Trophoblast cell (in vitro differentiated cells and primary cell): ENCODE data around the gene NBPF14.
"Not testable (repeated sequence)": the region's sequence is repeated elsewhere in the genome, so short reads cannot be mapped to it uniquely, and the experiment has no call there.

Experiments
- DNase-seq, 2 donors: peaks; one replicate each; pipeline ENCODE4 v3.0.0-alpha.2; 2016
- H2AFZ ChIP-seq: 2 replicates; pipeline ENCODE4 v1.6.1; 2013; ENCODE audit warnings: low read length, moderate library complexity, mild to moderate bottlenecking; ENCODE audit not compliant: insufficient read depth, poor library complexity
- H2AK5ac ChIP-seq: 2 replicates; pipeline ENCODE4 v1.6.1; 2013; ENCODE audit warnings: mild to moderate bottlenecking, low read length
- H2BK120ac ChIP-seq: 2 replicates; pipeline ENCODE4 v1.6.1; 2013; ENCODE audit warnings: low read length, mild to moderate bottlenecking, moderate library complexity; ENCODE audit not compliant: insufficient read depth, poor library complexity
- H2BK12ac ChIP-seq: 2 replicates; pipeline ENCODE4 v1.6.1; 2013; ENCODE audit warnings: mild to moderate bottlenecking, low read length, moderate library complexity
- H2BK5ac ChIP-seq: 2 replicates; pipeline ENCODE4 v1.6.1; 2013; ENCODE audit warnings: low read length, low read depth, moderate library complexity, mild to moderate bottlenecking; ENCODE audit not compliant: poor library complexity
- H3K14ac ChIP-seq: 2 replicates; pipeline ENCODE4 v1.6.1; 2013; ENCODE audit warnings: mild to moderate bottlenecking, low read length
- H3K18ac ChIP-seq: 2 replicates; pipeline ENCODE4 v1.6.1; 2013; ENCODE audit warnings: mild to moderate bottlenecking, low read length
- H3K23ac ChIP-seq: 2 replicates; pipeline ENCODE4 v1.6.1; 2013; ENCODE audit warnings: low read length
- H3K27ac ChIP-seq: 2 replicates; pipeline ENCODE4 v1.5.1; 2013; ENCODE audit warnings: low read depth, mild to moderate bottlenecking, inconsistent platforms, low read length, moderate library complexity
- H3K27me3 ChIP-seq: 2 replicates; pipeline ENCODE4 v1.6.1; 2013; ENCODE audit warnings: inconsistent platforms, mild to moderate bottlenecking, low read length, moderate library complexity; ENCODE audit not compliant: insufficient read depth
- H3K36me3 ChIP-seq, 2 experiments: 1 replicate in 1 of 2; 2 replicates in 1 of 2; pipeline ENCODE4 v1.6.1; 2013; ENCODE audit warnings: low read length in 2 of 2, mild to moderate bottlenecking in 2 of 2, moderate library complexity in 1 of 2; ENCODE audit not compliant: insufficient read depth in 2 of 2, control insufficient read depth in 1 of 2
- H3K4ac ChIP-seq: 2 replicates; pipeline ENCODE4 v1.6.1; 2013; ENCODE audit warnings: low read depth, mild to moderate bottlenecking, low read length, moderate library complexity
- H3K4me1 ChIP-seq, 2 experiments: 1 replicate in 1 of 2; 2 replicates in 1 of 2; pipeline ENCODE4 v1.6.1; 2013; ENCODE audit warnings: low read length in 2 of 2, mild to moderate bottlenecking in 2 of 2, moderate library complexity in 1 of 2; ENCODE audit not compliant: insufficient read depth in 2 of 2, control insufficient read depth in 1 of 2
- H3K4me2 ChIP-seq: 2 replicates; pipeline ENCODE4 v1.6.1; 2013; ENCODE audit warnings: inconsistent platforms, mild to moderate bottlenecking, low read length, moderate library complexity
- H3K4me3 ChIP-seq: 2 replicates; pipeline ENCODE4 v1.5.1; 2013; ENCODE audit warnings: mild to moderate bottlenecking, low read depth, low read length, inconsistent platforms
- H3K79me1 ChIP-seq: one replicate; pipeline ENCODE4 v1.6.1; 2013; ENCODE audit warnings: low read length
- H3K79me2 ChIP-seq: 2 replicates; pipeline ENCODE4 v1.6.1; 2013; ENCODE audit warnings: low read length, mild to moderate bottlenecking; ENCODE audit not compliant: control insufficient read depth, insufficient read depth, poor library complexity
- H3K9ac ChIP-seq: 2 replicates; pipeline ENCODE4 v1.6.1; 2013; ENCODE audit warnings: mild to moderate bottlenecking, low read length
- H3K9me3 ChIP-seq: 2 replicates; pipeline ENCODE4 v1.6.1; 2013; ENCODE audit warnings: low read depth, mild to moderate bottlenecking, control low read depth, inconsistent platforms, low read length; ENCODE audit not compliant: insufficient read depth
- H4K12ac ChIP-seq: 2 replicates; pipeline ENCODE4 v1.6.1; 2013; ENCODE audit warnings: low read depth, mild to moderate bottlenecking, low read length, moderate library complexity
- H4K8ac ChIP-seq: 2 replicates; pipeline ENCODE4 v1.6.1; 2013; ENCODE audit warnings: low read depth, mild to moderate bottlenecking, low read length, moderate library complexity
- H4K91ac ChIP-seq: one replicate; pipeline ENCODE4 v1.6.1; 2013; ENCODE audit warnings: low read depth, mild to moderate bottlenecking, low read length, moderate library complexity
- WGBS: extraction: QIAGEN DNeasy Blood & Tissue Kit; methylation state at CpG from one replicate; pipeline ENCODE4 v1.1.7; 2013; ENCODE audit warnings: missing lambda C conversion rate; ENCODE audit not compliant: insufficient read length, insufficient coverage; ENCODE audit errors: extremely low coverage; 5-methylcytosine and 5-hydroxymethylcytosine counted together

The NBPF14 gene

DNA sequence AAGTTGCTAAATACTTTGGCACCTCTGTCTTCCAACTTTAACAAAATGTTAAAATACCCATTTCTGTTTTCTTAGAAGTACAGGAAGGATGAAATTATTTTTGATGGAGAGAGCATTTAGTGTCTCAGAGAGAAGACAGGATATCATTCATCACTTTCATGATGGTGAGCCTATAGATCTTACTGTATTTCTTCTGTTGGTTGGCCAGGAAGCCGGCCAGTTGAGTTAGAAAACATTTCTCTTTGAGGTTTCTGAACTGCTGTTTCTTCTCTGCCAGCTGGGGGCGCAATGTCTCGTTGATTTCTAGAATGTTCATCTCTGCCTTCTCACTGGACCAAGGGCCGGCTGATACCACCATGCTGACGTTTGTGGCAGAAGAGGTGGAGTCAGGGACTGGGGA is 451 bp downstream of the NBPF14 start:
- not testable (repeated sequence) for H3K79me2 ChIP-seq, H4K12ac ChIP-seq, H3K9ac ChIP-seq, H3K36me3 ChIP-seq, H3K4ac ChIP-seq, H3K4me1 ChIP-seq, H3K14ac ChIP-seq, H3K18ac ChIP-seq, H3K4me2 ChIP-seq, H2BK12ac ChIP-seq, H3K27me3 ChIP-seq, DNase-seq, H4K91ac ChIP-seq, H3K23ac ChIP-seq, H2AFZ ChIP-seq, H2BK5ac ChIP-seq, H4K8ac ChIP-seq, H3K9me3 ChIP-seq, H2AK5ac ChIP-seq, H2BK120ac ChIP-seq, H3K4me3 ChIP-seq, H3K27ac ChIP-seq, H3K79me1 ChIP-seq
- WGBS = no CpG with 5 or more reads among the region's 5 CpGs

DNA sequence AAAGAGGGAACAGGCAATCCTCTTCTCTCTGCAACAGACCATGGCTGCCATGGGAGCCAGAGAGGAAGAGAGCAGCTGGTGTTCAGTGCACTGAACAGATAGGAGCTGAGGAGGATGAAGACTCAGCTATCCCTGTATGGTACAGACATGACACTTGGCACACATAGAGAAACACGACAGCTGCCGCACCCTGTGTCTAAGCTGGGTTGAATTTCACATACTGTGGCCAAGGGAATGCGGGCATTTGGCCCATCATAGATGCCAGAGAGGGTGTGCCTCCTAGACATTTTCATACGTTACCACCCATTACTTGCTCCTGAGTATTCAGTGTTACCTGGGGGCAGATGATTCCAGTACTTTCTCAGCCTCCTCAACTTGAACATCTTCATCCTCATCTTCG is 4.7 kb downstream of the NBPF14 start:
- not testable (repeated sequence) for H2BK120ac ChIP-seq, DNase-seq, H3K23ac ChIP-seq, H3K9ac ChIP-seq, H4K91ac ChIP-seq, H3K79me2 ChIP-seq, H2AFZ ChIP-seq, H3K9me3 ChIP-seq, H3K4ac ChIP-seq, H4K8ac ChIP-seq, H3K4me3 ChIP-seq, H2AK5ac ChIP-seq, H2BK12ac ChIP-seq, H3K4me1 ChIP-seq, H3K79me1 ChIP-seq, H3K27ac ChIP-seq, H3K4me2 ChIP-seq, H3K36me3 ChIP-seq, H3K27me3 ChIP-seq, H3K18ac ChIP-seq, H3K14ac ChIP-seq, H4K12ac ChIP-seq, H2BK5ac ChIP-seq
- WGBS = no CpG with 5 or more reads among the region's 5 CpGs

DNA sequence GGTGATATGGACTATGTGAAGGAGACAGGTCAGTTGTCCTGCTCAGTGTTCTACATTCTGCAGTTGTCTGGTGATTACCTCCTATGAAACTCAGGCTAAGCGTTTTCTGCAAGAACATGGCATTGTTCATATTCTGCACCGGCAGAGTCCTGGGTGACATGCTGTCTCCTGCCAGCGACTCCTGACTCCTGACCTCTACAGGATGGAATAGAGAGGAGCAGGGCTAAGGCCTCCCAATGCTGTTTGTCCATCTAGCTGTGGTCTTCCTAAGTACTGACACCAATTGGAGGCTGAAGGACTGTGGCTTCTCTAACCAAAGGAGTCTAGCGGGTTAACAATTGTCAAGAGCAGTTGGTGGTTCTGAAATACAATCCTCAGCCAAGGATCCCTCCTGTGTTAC is 63.7 kb downstream of the NBPF14 start:
- not testable (repeated sequence) for H3K4me1 ChIP-seq, H2AFZ ChIP-seq

DNA sequence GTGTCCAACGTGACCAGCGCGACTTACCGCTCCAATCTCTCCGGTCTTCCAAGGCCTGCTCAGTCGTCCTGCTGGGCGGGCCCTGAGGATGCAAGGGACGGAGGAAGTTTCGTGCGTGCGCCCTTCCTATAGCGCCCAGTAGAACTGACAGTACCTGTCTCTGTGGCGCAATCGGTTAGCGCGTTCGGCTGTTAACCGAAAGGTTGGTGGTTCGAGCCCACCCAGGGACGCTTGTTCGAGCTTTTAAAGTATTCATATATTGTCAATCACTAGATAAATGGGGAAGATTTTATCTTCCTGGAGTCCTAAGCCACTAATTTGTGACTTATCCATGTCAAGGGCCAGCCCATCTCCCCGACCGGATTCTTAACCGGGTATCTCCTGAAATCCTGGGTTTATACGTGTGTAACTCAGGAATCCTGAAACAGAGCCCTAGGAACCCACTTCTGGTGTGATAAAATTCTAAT is 66.7 kb downstream of the NBPF14 start:
- WGBS = no CpG with 5 or more reads among the region's 25 CpGs
- H3K4ac ChIP-seq, H3K36me3 ChIP-seq, H3K4me2 ChIP-seq, H3K9ac ChIP-seq, H3K27ac ChIP-seq, H2BK12ac ChIP-seq, H3K4me1 ChIP-seq, H3K23ac ChIP-seq, H2AK5ac ChIP-seq, H4K91ac ChIP-seq, H3K18ac ChIP-seq, H2BK120ac ChIP-seq, H4K12ac ChIP-seq, H2BK5ac ChIP-seq, H3K79me1 ChIP-seq, H3K9me3 ChIP-seq, H4K8ac ChIP-seq, H3K79me2 ChIP-seq, H3K4me3 ChIP-seq, H3K14ac ChIP-seq, H3K27me3 ChIP-seq, H2AFZ ChIP-seq: not testable (repeated sequence)
- DNase-seq = peak; percentile 30 to 58

More for the DNA sequence above, 63.7 kb downstream of the NBPF14 start:
- peak in 1 of 2 donors; percentile 18 for DNase-seq
- H3K27ac ChIP-seq, H2BK120ac ChIP-seq, H4K8ac ChIP-seq, H2BK5ac ChIP-seq, H3K36me3 ChIP-seq, H3K18ac ChIP-seq, H3K9ac ChIP-seq, H3K4me3 ChIP-seq, H2BK12ac ChIP-seq, H3K4me2 ChIP-seq, H4K12ac ChIP-seq, H3K27me3 ChIP-seq, H2AK5ac ChIP-seq, H3K14ac ChIP-seq, H3K9me3 ChIP-seq, H3K4ac ChIP-seq, H3K23ac ChIP-seq, H3K79me2 ChIP-seq, H3K79me1 ChIP-seq, H4K91ac ChIP-seq: not testable (repeated sequence)
- WGBS = no CpG with 5 or more reads among the region's 4 CpGs
